SH-SY5Y (cell line): Measurements from ENCODE around the gene NOP16.

Source experiments
- GATA2 ChIP-seq: IDR thresholded peaks from 2 replicates; pipeline ENCODE4 v1.6.1; 2011; ENCODE audit warnings: mild to moderate bottlenecking, low read depth, low read length
- GATA3 ChIP-seq: IDR thresholded peaks from 2 replicates; pipeline ENCODE4 v1.6.1; 2011; ENCODE audit warnings: low read depth, mild to moderate bottlenecking, low read length, moderate library complexity

DNA sequence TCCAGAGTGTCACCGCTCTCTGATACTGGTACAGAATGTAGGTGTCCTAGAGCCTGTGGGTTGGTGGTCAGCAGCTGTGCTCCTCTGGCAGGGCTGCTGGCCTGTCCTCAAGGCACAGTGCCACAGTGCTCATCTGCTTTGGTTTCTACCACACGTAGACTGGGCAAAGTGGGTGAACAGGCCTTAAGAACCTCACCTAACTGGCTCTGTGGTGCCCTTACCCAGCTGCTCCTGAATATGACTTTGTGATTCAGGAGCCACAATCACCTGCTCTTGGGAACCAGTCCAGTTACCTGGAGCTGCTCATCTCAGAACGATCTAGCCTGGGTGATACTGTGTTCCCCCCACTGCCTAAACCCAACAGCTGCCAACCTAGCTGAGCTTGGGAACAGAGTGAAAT lies 6.4 kb downstream of the NOP16 start:
- TF ChIP-seq GATA2: no peak
- TF ChIP-seq GATA3: no peak
